GM19239 (cell line): ENCODE data around the gene OMP.

Experiments
- DNase-seq: peaks from one replicate; pipeline ENCODE4 v3.0.0; 2011; ENCODE audit warnings: low spot score; ENCODE audit not compliant: insufficient read length
- FAIRE-seq: peaks from 2 replicates; lab custom pipeline; 2011; peaks lifted over from hg19 to GRCh38; lab: Jason Lieb, UNC

The OMP gene

DNA sequence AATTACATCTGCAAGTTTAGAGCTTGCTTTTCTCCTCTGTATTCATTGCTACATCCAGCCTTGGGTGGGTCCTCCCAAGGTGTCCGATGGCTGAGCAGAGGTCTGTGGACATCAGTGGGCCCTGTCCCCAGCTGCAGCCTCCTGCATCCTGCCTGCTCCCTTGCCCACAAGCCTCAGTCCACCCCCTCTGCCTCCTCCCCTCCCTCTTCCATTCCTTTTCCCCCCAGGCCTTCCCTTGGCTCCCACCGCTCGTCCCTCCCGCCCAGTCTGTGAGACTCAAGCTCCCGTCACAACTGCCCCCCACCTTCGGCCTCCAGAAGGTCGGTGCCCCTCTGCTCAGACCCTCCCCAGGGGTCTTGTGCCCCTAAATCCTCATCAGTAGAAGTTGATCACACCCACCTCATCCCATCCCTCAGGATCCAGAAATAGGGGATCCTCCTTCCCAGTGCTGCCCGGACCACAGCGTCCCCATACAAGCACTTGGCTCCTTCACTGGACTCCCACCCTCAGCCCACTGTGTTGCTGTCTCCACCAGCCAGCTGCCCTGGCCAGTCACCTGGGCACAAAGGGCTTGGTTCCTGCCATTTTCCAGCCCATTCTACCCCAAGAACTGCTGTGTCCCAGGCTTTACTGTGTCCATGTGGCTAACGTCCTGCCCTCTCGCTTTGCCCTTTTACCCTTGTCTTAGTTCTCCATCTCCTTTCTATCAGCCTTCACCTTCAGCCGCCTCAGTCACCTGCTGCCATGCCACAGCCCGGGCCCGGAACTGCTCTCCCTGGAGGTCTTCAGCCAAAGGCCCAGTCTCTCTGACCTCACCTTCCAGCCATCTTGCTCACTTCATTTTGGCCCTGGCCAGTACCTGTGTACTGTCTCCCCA lies 2.2 kb upstream of the OMP start:
- FAIRE-seq (no peak), DNase-seq (no peak)

- DNase-seq (no peak), FAIRE-seq (no peak)
Measured at GRCh38 chr11:77101043-77101537, 1.6 kb upstream of the OMP start.

GRCh38 chr11:77103319-77103718 lies 679 bp downstream of the OMP start:
- FAIRE-seq = no peak
- no peak for DNase-seq

GRCh38 chr11:77104727-77105126 lies 2.1 kb downstream of the OMP start:
- DNase-seq (no peak), FAIRE-seq (no peak)

DNA sequence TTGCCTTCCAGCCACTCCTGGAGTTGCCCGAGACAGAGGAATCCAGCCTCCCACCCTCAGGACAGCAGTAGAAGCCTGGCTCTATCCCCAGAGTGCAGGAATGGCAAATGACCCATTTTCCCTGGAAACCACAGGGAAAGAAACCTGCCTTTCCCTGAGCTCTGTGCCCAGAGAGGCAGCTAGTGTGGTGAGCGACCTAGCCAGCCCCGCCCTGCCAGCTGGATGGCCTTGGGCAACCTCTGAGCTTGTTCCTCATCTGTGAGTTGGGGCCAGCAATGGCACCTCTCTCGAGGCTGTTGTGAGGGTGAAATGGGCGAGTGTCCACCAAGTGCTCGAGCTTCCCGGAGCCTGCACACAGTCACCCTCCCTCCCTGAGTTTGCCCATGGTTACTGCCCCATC lies 3.7 kb downstream of the OMP start:
- DNase-seq = no peak
- no peak for FAIRE-seq

DNA sequence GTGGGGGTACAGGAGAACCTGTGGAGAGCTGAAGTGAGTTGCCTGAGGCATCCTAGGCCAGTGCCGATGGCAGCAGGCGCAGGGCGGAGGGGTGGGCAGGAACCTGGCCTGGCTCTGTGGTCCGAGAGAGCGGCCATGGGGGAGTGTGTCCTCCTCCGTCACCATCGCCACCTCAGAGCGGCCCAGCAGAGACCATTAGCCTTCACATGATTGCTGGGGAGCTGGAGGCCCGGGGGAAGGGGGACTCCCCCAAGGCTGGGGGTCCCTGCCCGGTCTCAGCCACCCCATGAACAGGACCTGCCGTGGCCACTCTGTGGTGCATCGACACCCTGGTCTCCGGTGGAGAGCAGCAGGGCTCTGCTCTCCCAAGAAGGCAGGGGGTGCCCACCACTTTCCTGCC lies 4.1 kb downstream of the OMP start:
- DNase-seq (no peak), FAIRE-seq (no peak)

DNA sequence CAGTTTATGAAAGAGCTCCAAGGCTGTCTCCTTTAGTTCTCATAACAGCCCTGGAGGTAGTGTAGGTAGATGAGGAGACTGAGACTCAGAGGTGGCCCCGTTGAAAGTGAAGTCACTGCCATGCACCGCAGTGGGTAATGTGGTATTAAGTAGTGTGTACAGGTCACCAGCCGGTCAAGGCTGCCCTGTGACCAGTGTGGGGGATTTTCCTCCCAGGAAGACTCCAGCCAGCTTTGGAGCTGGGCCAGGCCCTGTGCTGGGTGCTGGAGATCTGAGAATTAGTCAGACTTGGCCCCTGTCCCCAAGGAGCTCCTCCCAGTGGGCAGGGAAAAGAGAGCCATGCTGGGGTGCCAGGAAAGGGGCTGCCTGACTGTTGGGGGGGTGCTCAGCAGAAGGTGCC lies 5.3 kb downstream of the OMP start:
- FAIRE-seq (no peak), DNase-seq (no peak)

DNA sequence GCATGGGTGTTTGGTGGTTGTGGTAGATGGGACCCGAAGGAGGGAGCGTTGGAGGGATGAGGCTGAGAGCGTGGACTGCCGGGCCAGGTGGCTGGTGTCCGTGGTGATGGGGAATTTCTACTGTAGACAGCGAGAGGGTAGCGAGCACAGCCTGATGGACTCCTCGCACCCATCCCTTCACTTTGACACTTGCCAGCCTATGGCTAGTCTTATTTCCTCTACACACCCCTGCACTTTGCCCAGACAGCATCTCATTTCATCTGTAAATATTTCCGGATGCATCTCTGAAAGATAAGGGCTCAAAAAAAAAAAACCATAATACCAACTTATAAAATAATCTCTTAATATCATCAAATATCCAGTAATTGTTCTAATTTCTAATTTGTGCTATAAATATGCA lies 5.8 kb downstream of the OMP start:
- no peak for DNase-seq
- FAIRE-seq = no peak

- FAIRE-seq (no peak), DNase-seq (no peak)
Measured at GRCh38 chr11:77109236-77110019, 6.8 kb downstream of the OMP start.

DNA sequence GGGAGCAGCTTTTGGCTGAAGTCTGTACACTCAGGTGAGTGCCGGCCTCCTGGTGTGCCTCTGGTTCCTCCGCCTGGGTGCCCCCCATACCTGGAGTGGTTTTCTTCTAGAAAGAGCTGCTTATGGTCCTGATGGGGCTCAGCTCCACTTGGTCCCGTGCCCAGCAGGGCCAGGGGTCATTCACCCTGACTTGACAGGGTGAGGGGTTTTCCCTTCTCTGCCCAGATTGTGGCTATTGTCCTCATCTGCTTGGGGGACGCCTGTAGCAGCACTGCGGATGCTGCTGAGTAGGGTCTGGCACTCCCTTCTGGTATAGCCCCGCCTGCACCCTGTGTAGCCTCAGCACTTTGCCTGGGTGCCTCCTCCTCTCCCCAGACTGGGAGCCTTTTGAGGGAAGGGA lies 8.2 kb downstream of the OMP start:
- DNase-seq = no peak
- no peak for FAIRE-seq

DNA sequence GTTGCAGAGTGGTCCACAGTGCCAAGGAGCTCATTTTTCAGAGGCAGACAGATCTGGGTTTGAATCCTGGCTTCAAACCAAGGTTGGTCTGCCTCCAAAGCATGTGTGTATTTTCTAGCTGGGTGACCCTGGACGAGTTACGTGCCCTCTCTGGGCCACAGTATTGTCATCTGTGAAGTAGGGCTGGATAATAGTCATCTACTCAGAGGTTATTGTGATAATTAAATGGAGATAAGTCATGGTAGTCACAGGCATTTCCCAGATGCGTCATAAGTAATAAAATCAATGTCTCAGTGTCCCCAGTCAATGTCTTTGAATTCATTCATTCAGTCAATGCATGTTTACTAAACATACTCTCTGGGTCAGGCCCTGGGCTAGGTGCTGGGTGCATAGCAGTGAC lies 8.6 kb downstream of the OMP start:
- FAIRE-seq (no peak), DNase-seq (no peak)

DNA sequence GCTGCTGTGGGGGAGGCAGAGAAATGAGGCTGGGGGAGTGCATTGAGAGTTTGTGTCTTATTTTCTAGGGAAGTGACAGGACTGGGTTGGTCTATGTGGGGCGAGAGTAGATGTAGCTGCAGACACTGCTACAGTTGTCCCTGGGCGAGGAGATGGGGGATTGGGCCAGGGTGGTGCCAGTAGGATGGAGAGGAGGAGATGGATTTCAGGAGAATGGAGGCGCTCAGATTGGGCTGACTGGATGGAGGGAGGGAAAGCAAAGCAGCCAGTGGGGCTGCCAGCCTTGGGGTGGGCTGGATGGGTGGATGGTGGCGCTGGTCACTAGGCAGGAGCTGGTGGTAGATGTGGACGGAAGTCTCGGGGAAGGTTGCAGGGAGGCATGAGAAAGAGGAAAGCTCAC lies 9.3 kb downstream of the OMP start:
- DNase-seq (no peak), FAIRE-seq (no peak)

- FAIRE-seq (no peak), DNase-seq (no peak)
Measured at GRCh38 chr11:77112641-77113381, 10.2 kb downstream of the OMP start.

GRCh38 chr11:77113382-77114088 lies 10.9 kb downstream of the OMP start:
- no peak for FAIRE-seq
- DNase-seq = no peak

DNA sequence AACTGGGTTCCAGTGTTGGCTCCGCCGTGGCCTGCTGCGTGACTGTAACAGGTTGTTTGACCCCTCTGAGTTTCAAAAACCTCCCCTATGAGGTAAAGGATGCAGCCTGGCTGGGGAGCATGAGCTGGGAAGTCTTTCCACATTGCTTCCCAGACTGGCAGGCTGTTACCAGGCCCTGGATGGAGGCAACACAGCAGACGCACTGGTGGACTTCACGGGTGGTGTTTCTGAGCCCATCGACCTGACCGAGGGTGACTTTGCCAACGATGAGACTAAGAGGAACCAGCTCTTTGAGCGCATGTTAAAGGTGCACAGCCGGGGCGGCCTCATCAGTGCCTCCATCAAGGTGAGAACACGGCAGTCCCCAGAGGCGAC lies 11.4 kb downstream of the OMP start:
- DNase-seq = no peak
- FAIRE-seq = no peak

- DNase-seq = no peak
- FAIRE-seq = no peak
Measured at GRCh38 chr11:77115181-77115611, 12.6 kb downstream of the OMP start.

GRCh38 chr11:77115956-77116355 lies 13.3 kb downstream of the OMP start:
- FAIRE-seq (no peak), DNase-seq (no peak)

DNA sequence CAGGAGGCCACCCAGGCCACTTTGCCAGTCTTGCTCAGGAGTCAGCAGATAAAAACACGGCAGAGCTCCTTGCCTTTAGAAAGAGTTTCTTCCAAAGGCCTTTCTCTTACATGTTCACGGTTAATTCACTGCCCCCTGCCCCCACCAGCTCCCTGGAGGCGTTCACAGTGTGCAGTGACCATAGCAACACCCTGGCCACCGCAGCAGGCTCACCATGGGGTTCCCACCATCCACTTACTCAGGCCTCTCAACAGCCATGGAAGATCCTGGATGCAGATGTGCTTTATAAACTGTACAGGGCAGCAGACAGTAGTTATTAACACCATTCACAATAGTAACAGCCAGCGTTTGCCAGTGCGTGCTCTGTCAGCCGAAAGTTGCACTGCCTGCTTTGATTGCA lies 14.9 kb downstream of the OMP start:
- no peak for DNase-seq
- no peak for FAIRE-seq

- no peak for FAIRE-seq
Measured at GRCh38 chr11:77118086-77118485, 15.4 kb downstream of the OMP start.

GRCh38 chr11:77118971-77119370 lies 16.3 kb downstream of the OMP start:
- DNase-seq (no peak), FAIRE-seq (no peak)

More at GRCh38 chr11:77118086-77118485, 15.4 kb downstream of the OMP start:
- DNase-seq = no peak
